Esophagus muscularis mucosa (tissue), 4 donors: ENCODE measurements around the gene ZNF587.

ENCODE experiments used
- CTCF ChIP-seq, 3 experiments: fragments of 200-600 bp in 2 of 3; fragments of 450-650 bp in 1 of 3; sonication (generic) in 2 of 3; IDR thresholded peaks; one replicate each; pipeline ENCODE4 v1.5.1; 2017 to 2019; ENCODE audit warnings: antibody characterized with exemption in 3 of 3, mild to moderate bottlenecking in 2 of 3, moderate library complexity in 1 of 3
- EP300 ChIP-seq: sonication (generic); formaldehyde crosslinking; IDR thresholded peaks from one replicate; pipeline ENCODE4 v1.6.1; 2017; ENCODE audit warnings: antibody characterized with exemption
- POLR2A ChIP-seq: fragments of 450-650 bp; IDR thresholded peaks from one replicate; pipeline ENCODE4 v1.6.1; 2017; ENCODE audit warnings: antibody characterized with exemption, moderate library complexity, mild to moderate bottlenecking, low read depth
- POLR2AphosphoS5 ChIP-seq, 2 donors: sonication (generic); formaldehyde crosslinking; IDR thresholded peaks; one replicate each; pipeline ENCODE4 v1.6.1; 2017; ENCODE audit warnings: antibody characterized with exemption in 2 of 2

GRCh38 chr19:57816652-57817051 is 33.0 kb upstream of the ZNF587 start:
- TF ChIP-seq CTCF (IDR thresholded peaks at IDR 0.05) (no peak), POLR2AphosphoS5 (IDR thresholded peaks at IDR 0.05) (no peak), EP300 (no peak), POLR2A (no peak)
